ENCODE results near the gene MDFIC.
"Not testable (repeated sequence)": the region's sequence is repeated elsewhere in the genome, so short reads cannot be mapped to it uniquely, and the experiment has no call there.

Gene MDFIC, protein sequence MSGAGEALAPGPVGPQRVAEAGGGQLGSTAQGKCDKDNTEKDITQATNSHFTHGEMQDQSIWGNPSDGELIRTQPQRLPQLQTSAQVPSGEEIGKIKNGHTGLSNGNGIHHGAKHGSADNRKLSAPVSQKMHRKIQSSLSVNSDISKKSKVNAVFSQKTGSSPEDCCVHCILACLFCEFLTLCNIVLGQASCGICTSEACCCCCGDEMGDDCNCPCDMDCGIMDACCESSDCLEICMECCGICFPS

DNA sequence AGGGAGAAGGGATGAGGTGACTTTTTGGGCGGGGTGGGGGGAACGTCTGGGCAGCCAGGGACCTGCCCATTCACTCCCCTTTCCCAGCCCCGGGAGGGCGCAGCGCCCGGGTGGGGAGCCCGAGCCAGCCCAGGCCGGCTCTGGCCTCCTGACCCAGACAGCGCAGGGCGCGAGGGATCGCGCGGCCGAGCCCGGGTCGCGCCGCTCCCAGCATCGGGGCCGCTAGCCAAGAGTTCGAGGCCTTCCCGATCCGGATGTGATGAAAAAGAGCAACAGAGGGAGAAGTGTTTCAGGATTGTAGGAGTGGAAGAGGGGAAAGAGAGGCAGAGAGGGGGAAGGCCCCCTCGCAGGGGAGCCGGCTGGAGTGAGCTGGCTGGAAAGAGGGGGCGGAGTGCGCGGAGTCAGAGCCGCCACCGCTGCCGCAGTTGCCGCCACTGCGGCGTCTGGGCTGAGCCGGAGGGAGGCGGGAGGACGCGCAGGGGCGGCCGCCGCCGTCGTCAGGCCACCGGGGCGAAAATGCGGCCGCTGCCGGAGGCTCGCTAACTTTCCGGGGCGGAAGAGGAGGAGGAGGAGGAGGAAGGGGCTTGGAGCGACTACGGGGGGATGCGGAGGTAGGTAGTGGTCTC is at the start of gene MDFIC:
Gene MDFIC, plus strand, starts transcription at position 69 of the 626 bp plus-strand sequence. CDS start 940 bp downstream, outside the sequence.
- peak; percentile 78 for DNase-seq

DNA sequence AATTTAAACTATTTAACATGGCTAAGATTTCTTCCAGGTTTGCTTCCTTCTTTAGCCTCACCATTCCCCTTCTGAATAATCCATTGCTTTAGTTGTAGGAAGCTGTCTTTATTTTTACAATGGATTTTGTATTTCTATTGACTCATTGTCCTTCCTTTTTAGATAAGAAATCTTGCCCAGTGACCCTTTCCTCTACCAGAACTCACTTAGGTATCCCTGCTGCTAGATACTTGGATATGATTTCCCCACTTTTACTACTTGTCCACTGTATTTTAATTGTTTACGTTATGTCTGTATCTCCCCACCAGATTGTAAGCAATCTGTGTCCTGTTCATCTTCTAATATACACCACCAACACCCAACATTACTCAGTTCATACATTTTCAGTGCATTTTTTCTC is 47.7 kb upstream of the MDFIC start:
- DNase-seq: no peak

DNA sequence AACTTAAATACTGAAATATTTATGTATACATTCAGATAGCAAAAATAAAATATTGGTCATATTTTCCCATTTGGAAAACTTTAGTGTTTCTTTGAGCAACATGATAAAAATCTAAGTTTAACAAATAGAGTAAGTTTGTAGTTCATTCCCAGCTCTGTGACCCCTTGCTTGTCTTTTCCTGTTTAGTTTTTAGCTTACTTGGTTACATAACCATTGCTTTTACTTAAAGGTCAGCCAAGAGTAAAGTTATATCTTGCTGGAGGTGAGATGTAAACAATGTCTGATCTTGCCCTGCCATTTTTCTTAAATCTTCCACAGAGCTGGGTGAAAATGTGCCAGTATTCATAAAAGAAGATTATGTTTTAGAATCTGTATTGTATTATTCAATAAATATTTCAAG is 46.7 kb upstream of the MDFIC start:
- no peak for DNase-seq

DNA sequence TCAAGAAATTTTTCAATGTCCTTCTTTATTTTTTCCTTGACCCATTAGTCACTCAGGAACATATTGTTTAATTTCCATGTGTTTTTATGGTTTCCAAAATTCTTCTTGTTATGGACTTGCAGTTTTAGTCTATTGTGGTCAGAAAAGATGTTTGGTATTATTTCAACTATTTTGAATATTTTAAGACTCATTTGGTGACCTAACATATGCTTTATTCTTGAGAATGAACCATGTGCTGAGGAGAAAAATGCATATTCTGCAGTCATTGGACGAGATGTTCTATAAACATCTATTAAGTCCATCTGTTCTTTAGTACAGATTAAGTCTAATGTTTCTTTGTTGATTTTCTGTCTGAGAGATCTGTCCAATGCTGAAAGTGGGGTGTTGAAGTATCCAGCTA is 42.3 kb upstream of the MDFIC start:
- no peak for DNase-seq

DNA sequence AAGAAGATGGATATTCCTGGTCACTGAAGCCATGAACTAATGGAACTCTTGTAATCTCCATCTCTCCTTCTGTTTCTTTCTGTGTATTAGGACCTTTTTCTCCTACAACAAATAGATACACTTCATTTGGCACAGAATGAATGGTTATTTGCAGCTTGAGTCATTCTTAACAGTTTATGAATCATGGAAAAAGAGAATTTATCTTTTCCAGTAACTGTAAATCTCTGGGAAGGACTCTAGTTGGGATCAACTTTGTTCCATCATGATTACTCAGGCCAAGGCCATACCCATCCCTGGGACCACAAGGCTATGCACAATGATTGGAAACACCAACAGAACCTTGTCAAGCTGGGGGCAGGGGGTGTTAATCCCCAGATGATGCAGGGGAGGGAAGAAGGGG is 36.1 kb upstream of the MDFIC start:
- DNase-seq: no peak

DNA sequence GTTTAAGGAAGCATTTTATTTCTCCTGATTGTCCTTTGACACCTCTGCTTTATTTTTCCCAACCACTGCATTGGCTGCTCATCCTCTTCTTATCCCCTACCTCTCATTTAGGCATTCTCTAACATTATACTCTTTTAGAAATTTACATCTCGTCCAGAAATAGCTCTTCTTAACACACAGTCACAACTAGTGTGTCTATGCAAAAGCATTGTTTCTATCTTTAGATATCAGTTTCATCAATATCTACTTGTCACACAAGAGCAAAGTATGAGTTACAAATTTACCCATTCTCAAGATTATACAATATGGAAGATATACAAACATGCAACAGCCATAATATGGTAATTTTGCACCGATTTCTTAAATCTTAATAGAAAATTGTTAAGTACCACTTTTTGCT is 35.7 kb upstream of the MDFIC start:
- DNase-seq: no peak

DNA sequence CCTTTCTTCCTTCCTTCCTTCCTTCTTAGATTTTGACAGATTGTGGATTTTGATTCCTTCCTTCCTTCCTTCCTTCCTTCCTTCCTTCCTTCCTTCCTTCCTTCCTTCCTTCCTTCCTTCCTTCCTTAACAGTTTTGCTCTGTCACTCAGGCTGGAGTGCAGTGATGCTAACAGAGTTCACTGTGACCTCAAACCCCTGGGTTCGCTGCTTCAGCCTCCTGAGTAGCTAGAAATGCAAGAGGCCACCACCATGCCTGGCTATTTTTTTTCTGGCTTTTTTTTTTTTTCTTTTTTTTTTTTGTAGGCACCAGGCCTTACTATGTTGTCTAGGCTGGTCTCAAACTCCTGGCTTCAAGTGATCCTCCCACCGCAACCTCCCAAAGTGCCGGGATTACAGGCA is 32.8 kb upstream of the MDFIC start:
- not testable (repeated sequence) for DNase-seq

DNA sequence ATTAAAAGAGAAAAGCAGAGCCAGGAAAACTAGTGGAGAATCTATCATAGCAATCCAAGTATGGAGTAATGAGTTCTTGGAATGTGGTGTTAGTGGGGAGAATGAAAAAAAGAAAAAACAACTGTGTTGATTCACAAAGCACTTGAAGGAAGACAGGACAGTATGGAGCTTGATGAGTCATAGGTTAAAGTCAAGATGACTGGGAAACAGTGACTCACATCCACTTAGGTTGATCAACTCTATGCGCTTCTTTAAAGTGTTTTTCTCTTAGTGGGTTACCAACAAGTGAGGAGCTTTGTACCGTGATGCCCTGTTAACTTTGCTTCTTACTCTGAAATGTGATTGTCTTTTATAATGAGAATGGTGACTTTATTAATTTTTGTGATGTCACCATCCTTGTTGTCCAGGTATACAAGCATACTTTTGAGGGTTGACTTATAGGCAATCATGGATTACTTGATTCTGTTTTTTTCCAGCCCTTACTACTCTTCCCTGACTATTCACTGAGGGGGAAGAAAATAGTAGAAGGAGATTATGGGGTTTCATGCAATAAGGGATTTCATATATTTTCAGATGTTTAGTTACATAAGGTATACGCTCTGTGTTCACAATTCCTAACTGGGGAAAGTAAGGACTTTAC is 32.1 kb upstream of the MDFIC start:
- DNase-seq: no peak

DNA sequence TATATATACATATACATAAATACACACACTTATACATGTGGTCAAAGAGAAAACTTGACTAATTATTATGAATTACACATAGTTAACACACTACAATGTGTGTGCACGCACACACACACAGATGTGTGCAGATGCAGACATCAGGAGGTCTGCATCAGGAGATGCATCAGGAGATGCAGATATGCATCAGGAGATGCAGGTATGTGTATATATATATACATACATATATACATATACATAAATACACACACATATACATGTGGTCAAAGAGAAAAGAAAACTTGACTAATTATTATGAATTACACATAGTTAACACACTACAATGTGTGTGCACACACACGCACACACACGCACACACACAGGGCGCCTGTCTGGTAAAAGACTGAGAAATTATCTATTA is 31.3 kb upstream of the MDFIC start:
- no peak for DNase-seq

DNA sequence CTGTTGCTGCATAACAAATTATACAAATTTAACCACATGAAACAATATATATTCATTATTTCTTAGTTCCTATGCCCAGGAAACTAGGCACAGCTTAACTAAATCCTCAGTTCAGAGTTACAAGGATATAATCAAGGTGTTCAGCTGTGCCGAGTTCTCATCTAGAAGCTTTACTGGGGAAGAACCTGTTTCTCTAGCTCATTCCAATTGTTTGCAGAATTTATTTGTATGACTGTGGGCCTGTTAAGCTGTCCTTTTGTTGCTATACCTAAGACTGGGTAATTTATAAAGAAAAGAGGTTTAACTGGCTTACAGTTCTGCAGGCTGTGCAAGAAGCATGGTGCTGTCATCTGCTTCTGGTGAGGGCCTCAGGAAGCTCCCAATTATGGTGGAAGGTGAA is 21.8 kb upstream of the MDFIC start:
- no peak for DNase-seq

DNA sequence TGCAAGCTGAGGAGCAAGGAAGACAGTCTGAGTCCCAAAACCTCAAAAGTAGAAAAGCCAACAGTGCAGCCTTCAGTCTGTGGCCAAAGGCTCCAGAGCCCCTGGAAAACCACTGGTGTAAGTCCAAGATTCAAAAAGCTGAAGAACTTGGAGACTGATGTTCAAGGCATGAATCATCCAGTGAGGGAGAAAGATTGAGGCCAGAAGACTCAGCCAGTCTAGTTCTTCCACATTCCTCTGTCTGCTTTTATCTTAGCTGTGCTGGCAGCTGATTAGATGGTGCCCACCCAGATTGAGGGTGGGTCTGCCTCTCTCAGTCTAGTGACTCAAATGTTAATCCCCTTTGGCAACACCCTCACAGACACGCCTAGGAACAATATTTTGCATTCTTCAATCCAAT is 20.1 kb upstream of the MDFIC start:
- DNase-seq: no peak

DNA sequence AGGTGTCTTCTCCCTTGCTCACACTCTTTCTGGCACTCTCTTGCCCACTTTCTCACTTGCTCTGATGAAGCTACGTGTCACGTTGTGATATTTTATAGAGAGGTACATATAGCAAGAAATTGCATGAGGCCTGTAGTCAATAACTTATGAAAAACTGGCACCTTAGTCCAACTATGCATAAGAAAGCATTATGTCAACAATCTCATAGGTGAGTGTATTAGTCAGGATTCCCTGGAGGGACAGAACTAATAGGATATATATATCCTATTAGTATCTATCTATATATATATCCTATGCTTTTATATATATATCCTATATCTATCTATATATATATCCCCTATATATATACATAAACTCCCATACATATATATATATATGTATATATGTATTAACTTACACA is 18.8 kb upstream of the MDFIC start:
- DNase-seq: no peak

DNA sequence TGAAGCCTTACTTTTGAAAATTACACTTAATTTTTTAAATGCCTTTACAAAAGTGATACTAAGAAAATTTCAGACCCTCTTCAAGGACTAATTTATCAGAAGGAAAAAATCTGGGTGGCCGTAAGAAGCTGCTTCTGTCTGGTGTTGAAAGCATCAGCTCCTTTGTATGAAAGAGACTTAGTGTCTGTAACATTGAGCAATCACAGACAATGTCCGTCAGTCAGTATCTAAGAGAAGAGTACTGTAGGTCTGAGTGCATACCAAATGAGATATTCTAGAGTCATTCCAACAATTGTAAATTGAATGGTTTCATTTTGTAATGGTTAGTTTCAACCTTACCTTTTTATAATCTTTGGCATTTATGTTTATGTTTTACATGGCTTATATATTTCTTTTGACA is 11.1 kb upstream of the MDFIC start:
- no peak for DNase-seq

DNA sequence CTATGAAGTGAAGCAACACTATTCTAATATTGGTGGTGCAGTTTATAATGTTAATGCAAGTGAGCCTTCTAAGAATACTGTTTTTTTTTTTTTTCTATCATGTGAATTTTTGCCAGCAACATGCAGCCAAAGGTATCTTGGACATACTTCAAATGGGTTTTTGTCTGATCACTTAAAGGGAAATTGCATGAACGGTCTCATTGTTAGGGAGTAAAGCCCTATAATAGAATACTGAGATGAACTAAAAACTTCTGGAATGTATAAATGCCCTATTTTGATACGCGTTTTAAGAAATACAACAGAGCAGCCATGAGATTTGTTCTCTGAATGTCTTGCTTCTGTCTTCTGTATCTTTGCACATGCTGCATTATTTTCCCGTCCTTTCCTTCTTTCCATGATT is 10.5 kb upstream of the MDFIC start:
- no peak for DNase-seq

DNA sequence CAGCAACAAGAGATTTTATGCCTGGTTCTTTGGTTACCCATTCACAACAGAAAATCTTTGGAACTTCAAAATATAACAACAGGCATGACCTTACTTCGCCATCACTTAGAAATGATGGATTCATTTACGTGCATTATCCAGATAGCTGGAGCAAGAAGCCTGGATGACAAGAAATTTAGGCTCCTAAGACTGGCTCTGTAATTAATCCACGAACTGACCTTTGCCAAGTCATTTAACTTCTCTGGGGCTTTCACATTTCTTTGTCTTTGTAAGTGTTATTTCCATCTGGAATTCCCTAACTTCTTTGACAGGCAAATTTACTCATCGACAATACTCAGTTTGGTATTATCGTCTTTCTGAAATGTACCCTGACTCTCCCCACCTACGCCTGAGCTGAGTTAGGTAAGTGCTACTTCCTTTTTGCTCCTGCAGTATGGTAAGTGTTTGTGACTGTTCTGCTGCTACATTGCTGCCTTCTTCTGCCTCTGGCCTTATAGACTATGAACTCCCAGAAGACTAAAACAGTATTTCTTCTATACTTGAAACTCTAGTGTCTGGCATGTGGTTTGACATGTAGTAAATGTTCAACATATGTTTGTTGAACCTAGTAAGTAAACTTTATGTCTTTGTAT is 5.5 kb upstream of the MDFIC start:
- DNase-seq: peak; percentile 61

DNA sequence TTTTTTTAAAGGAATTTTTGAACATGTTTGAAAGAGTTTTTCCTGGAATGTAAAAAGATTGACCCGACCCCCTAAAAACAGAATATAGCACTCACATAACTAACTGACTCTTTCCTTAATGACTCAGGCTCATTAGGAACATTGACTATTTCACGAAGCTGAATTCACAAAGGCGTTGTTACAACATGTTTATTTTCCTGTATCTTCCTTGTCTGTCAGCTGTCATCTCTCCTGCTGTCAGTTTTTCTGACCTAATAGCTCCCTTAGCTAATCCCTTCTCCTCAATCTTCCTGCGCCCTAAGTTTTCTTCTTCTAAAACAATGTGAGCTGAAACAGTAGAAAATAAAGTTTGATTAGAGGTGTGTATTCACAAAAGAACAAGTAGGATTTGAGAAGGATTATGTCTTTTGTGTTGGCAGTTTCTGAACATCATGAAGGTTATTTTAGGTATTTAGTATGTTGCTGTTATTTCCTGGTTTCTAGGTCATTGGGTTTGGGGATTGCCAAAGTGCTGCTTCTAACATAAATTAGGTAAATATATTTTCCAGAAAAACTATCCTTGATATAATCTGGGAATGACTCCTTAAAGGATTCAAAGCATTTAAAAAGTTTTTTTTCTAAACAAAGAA is 4.6 kb upstream of the MDFIC start:
- DNase-seq: no peak

DNA sequence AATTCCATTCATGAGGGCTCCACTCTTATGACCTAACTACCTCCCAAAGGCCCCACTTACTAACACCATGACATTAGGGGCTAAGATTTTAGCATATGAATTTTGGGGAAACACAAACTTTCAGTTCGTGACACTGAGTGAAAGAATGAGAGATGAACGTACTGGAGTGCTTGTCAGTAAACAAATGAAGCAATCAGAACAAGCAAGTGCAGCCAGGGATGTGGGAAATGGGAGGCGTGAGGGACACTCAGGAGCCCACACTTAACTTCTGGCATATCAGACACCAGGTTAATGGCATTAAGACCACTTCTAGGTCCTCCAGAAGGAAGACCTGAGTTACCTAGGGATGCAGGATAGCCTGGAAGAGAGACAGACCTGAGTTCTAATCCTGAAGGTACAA is 2.3 kb upstream of the MDFIC start:
- DNase-seq: no peak

DNA sequence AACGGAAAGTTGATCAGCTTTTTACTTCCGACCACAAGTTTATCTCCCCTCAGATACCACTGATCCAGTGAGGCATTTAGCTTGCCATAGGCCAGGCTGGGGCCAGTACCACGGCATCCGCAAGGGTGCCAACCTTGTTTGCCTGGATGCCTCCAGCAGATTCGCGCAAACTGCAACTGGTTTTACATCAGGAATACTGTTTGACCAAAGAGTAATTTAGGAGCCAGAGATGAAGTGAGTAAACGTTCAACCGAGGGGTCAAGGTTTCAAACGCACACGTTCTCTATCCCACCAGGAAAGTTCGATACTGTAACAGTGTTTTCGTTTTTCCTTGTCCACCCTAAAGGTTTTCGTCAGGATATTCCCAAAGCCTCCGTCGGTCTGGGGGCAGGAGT is 266 bp upstream of the MDFIC start:
- peak; percentile 41 for DNase-seq

DNA sequence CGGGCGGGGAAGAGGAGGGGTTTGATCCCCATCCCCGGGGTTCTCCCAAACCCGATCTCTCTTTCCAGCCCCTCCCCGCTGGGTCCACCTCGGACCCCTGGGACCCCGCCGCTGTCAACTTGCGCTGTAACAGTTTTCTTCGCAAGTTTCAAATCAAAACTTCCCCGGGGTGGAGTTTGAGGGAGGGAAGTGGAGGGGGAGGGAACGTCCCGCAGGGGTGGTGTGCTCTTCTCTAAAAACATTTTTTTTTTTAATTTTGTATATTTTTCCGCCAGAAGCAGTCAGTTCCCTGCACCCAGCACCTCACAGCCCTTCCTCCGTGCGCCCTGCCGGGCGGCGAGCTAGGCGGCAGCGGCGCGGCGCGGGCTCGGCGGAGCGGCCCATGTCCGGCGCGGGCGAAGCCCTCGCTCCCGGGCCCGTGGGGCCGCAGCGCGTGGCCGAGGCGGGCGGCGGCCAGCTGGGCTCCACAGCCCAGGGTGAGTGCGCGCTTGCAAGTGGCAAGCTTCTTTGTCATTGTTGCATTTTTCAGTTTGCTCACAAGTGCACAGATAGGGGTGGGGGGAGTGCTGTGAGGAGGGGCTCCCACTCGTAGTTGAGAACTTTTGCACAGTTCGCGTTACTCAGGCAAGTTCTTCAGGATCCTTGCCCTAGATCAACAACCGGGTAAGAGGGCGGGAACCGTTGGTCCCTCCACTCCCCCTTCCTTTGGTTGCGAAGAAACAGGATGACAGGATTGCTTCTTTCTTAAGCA is 933 bp downstream of the MDFIC start:
- peak; percentile 62 for DNase-seq

DNA sequence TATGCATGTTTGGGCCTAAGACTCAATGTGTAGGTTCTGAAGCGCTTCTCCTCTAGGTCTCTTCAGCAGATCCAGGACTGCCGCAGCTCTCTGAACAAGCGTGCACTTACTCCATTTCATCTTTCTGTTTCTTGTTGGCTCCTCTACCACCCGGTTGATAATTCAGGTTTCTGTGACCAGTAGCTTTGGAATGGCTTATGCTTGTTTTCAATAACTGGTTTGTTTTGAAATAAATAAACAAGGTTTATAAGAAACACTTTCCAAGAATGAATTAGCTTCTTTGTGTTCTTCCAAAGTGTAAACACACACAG is 1.5 kb downstream of the MDFIC start:
- DNase-seq: no peak

DNA sequence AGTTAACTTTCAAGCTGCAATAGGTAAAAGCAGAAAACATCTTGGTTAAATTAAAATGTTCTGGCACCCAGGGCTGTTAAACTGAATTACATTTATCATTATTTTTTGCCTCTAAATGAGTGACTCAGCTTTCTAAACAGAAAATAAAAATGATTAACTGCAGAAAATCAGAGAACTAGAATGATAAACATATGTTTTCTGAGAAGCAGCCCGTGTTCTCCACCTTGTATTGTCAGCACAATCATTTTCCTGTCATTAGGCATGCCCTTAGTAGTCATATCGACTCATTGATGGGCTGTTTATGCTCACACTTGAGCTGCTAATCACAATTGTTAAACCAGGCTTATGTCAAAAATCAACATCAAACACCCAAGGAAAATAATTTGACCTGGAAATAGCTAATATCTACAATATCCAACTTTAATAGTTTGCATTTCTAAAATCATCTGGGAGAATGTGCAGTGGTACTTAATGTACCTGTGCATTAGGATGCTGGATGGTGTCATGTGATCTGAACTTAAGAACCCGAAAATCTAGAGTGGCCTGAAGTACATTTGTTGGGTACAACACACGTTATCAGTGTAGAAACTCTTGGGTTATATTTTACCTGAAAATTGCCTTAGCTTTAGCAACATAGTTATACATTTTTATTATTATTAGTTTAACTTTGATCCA is 2.3 kb downstream of the MDFIC start:
- DNase-seq: no peak

DNA sequence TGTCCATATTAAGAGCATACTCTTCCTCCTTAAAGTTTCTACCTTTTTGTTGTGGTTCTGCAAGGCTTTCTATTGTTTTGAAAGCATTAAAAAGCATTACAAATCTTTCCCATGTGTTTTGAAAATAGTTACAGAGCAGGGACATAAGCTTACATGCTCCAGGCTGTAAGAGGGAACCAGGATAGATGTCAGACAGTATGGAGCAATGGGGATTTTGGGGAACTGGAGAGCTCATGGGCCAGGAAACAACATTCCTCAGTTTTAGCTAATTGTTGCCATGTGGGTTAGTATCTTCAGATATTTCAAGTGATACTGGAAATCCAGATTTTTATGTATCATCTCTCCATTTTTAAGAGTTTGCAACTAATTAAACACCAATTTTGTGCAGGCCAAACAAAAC is 3.5 kb downstream of the MDFIC start:
- DNase-seq: no peak

DNA sequence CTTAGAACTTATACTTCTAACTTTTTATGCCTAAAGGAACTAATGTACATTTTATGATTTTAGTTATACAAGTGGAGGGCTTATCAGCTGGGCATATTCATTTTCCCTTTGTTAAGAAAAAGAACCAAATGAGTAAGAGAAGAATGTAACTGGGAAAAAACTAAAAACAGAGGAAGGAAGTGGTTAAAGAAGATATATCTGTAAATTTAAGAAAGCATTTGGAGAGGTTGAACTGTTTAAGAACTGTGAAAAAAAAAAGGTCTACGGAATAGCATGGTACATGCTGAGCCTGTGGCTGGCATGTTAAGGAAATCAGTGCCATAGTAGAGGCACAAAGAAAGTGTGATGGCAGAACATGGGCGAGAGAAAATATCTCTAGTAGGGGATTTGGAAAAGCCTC is 6.2 kb downstream of the MDFIC start:
- DNase-seq: no peak

Measured in activated CD4-positive, alpha-beta T cell treated with anti-CD3 and anti-CD28 coated beads for 48 hours (primary cell).